ENCODE results near the gene NFKBIA. TPM values are rescaled to one million over a fixed set of nuclear protein-coding genes. Genes with fewer than 3 reads are reported as not detected.

Gene NFKBIA
- polyA plus RNA-seq, 1 donor (not counting 4 experiments of a cell fraction or from before 2014, with no cell fraction given), result 123 TPM

DNA sequence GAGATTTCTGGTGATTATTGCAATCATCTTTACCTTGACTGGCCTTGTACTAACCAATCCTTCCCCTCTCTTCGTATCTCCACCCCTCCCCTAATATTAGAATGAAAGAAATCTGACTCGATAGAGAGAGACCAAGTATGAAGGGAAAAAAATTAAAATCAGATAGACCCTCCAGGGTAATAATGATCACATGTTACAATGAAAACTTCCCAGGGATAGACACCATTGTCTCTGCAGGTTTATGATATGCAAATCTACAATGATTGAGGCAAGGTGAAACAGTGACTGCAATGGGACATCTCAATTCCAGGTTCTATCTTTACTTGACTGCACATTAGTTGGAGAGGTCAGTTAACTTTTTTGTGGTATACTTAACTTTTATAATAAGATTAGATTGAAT, 1.5 kb upstream of the NFKBIA start:
- Histone ChIP-seq H3K27me3 (ENCODE audit: control insufficient read depth, extremely low read depth, insufficient read depth, low read length) (no peaks in the 10 kb centered on the region), H3K27ac (ENCODE audit: control insufficient read depth, insufficient read depth, low read length) (no peak overlapping the region), H3K4me3 (ENCODE audit: control insufficient read depth in 2 of 3, extremely low read depth in 1 of 3, insufficient read depth in 2 of 3, low read depth in 1 of 3, low read length in 3 of 3) (no peak overlapping the region), H2AFZ (ENCODE audit: control insufficient read depth, low read length) (no peak overlapping the region), H3K4me2 (ENCODE audit: control insufficient read depth, extremely low read depth, insufficient read depth, low read depth, low read length) (no peak overlapping the region), H3K9ac (ENCODE audit: control insufficient read depth, extremely low read depth, insufficient read depth, low read length) (no peak overlapping the region), H3K79me2 (ENCODE audit: control insufficient read depth, insufficient read depth, low read length) (peaks cover 15% of the 10 kb centered on the region), H3K9me3 (ENCODE audit: control insufficient read depth, low read depth, low read length) (no peaks in the 10 kb centered on the region), H3K9me1 (ENCODE audit: control insufficient read depth, extremely low read depth, insufficient read depth, low read length) (peaks cover 3% of the 10 kb centered on the region), H3K36me3 (ENCODE audit: control insufficient read depth in 2 of 2, extremely low read depth in 1 of 2, insufficient read depth in 2 of 2, low read length in 2 of 2) (peaks cover 9 to 23% of the 10 kb centered on the region in 2 experiments), H3K4me1 (ENCODE audit: control insufficient read depth, extremely low read depth, insufficient read depth, low read length) (peaks cover 37% of the 10 kb centered on the region), H4K20me1 (ENCODE audit: control insufficient read depth, extremely low read depth, insufficient read depth, low read length) (peaks cover 16% of the 10 kb centered on the region)
- no peak for FAIRE-seq
- no peak for TF ChIP-seq EZH2 (IDR thresholded peaks at IDR 0.05; ENCODE audit: low read length)
- TF ChIP-seq, protein P1, sequence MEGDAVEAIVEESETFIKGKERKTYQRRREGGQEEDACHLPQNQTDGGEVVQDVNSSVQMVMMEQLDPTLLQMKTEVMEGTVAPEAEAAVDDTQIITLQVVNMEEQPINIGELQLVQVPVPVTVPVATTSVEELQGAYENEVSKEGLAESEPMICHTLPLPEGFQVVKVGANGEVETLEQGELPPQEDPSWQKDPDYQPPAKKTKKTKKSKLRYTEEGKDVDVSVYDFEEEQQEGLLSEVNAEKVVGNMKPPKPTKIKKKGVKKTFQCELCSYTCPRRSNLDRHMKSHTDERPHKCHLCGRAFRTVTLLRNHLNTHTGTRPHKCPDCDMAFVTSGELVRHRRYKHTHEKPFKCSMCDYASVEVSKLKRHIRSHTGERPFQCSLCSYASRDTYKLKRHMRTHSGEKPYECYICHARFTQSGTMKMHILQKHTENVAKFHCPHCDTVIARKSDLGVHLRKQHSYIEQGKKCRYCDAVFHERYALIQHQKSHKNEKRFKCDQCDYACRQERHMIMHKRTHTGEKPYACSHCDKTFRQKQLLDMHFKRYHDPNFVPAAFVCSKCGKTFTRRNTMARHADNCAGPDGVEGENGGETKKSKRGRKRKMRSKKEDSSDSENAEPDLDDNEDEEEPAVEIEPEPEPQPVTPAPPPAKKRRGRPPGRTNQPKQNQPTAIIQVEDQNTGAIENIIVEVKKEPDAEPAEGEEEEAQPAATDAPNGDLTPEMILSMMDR (optimal IDR thresholded peaks at IDR 0.05 in 1 of 3, IDR thresholded peaks at IDR 0.05 in 1 of 3, conservative IDR thresholded peaks at IDR 0.05 in 1 of 3; ENCODE audit: extremely low read depth in 1 of 3, insufficient read depth in 2 of 3, low read length in 3 of 3), result no peak
- dilution Hi-C loops (cut with MboI; ENCODE audit: extremely low pct_ligation_motif_present, low sequenced_read_pairs), result no loop called here
- no peak for DNase-seq (ENCODE audit: low read depth, low spot score)

DNA sequence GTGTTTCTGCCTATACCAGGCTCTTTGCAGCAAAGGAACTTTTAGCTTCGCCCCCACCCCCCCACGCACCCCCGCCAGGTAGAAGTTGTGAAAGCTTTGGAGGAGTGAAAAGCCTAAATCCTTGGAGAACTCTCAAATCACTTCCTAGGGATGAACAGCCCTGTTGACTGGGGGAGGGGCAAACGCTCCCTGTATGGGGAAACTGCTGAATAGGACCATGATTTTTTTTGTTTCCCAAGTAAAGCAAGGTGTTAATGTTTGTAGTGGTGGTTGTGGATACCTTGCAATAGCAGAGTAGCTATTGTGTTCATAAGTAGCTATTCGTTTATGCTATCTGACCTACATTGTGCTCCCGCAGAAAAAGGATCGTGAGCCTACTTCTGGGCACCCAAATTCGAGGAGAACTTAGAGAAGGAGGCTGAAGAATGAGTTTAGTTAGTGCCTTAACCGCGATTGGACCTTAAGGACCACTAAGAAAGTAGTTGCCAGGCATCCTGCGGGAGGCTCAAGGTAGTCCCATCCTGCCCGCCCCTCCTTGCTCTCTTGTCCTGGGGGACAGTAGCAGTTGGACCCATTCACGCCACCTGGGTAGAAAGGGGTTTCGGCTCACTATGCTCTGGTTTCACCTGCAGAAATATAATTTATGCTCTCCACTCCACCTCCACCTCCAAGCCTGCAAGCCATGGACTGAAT, 901 bp upstream of the NFKBIA start:
- no peak for DNase-seq (ENCODE audit: low read depth, low spot score)
- dilution Hi-C loops (cut with MboI; ENCODE audit: extremely low pct_ligation_motif_present, low sequenced_read_pairs), result no loop called here
- peaks cover 16% of the 10 kb centered on the region for H4K20me1 ChIP-seq (ENCODE audit: control insufficient read depth, extremely low read depth, insufficient read depth, low read length)
- H3K9ac ChIP-seq (ENCODE audit: control insufficient read depth, extremely low read depth, insufficient read depth, low read length), result peak overlapping the region; percentile 98
- H3K36me3 ChIP-seq (ENCODE audit: control insufficient read depth in 2 of 2, extremely low read depth in 1 of 2, insufficient read depth in 2 of 2, low read length in 2 of 2), result peaks cover 13 to 30% of the 10 kb centered on the region in 2 experiments
- no peak for FAIRE-seq
- no peaks in the 10 kb centered on the region for H3K9me3 ChIP-seq (ENCODE audit: control insufficient read depth, low read depth, low read length)
- peak overlapping the region; percentile 80 to 92 (median 84) for H3K4me3 ChIP-seq (ENCODE audit: control insufficient read depth in 2 of 3, extremely low read depth in 1 of 3, insufficient read depth in 2 of 3, low read depth in 1 of 3, low read length in 3 of 3)
- H2AFZ ChIP-seq (ENCODE audit: control insufficient read depth, low read length), result peak overlapping the region; percentile 92
- peak overlapping the region; percentile 94 for H3K27ac ChIP-seq (ENCODE audit: control insufficient read depth, insufficient read depth, low read length)
- no peak for TF ChIP-seq EZH2 (IDR thresholded peaks at IDR 0.05; ENCODE audit: low read length)
- TF ChIP-seq, protein P1 (optimal IDR thresholded peaks at IDR 0.05 in 1 of 3, IDR thresholded peaks at IDR 0.05 in 1 of 3, conservative IDR thresholded peaks at IDR 0.05 in 1 of 3; ENCODE audit: extremely low read depth in 1 of 3, insufficient read depth in 2 of 3, low read length in 3 of 3), result no peak
- peaks cover 7% of the 10 kb centered on the region for H3K9me1 ChIP-seq (ENCODE audit: control insufficient read depth, extremely low read depth, insufficient read depth, low read length)
- no peaks in the 10 kb centered on the region for H3K27me3 ChIP-seq (ENCODE audit: control insufficient read depth, extremely low read depth, insufficient read depth, low read length)
- peaks cover 43% of the 10 kb centered on the region for H3K4me1 ChIP-seq (ENCODE audit: control insufficient read depth, extremely low read depth, insufficient read depth, low read length)
- H3K79me2 ChIP-seq (ENCODE audit: control insufficient read depth, insufficient read depth, low read length), result peaks cover 15% of the 10 kb centered on the region
- H3K4me2 ChIP-seq (ENCODE audit: control insufficient read depth, extremely low read depth, insufficient read depth, low read depth, low read length), result peak overlapping the region; percentile 97

All from keratinocyte (primary cell).